ENCODE data around the gene RBMS1. TPM values are rescaled to one million over a fixed set of nuclear protein-coding genes. Genes with fewer than 3 reads are reported as not detected.
A peak's percentile ranks its signal among the peaks of the same experiment; 100 is the strongest.

The RBMS1 gene
- total RNA-seq, 1 donor from 2014 or later, result 93.3 TPM

DNA sequence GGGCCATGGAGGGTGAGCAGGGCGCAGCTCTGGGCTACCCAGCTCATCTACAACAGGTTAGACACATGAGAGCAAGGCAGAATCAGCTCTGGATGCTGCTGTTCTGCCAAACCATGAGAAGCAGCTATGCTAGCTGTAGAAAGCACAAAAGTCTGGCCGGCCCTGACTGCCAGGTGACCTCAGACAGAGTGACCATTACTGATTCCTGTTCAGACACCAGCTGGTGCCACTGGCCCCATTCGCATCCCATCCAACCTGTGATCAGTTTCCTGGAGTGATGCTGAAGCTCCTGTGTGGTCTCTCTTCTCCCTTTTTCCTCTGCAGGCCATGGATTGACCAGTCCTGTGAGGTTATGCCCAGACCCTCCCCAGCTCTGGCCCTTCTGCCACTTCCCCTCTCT lies 14.3 kb downstream of the RBMS1 start:
- Histone ChIP-seq H3K4me1 (peaks cover 47% of the 10 kb centered on the region), H3K36me3 (no peaks in the 10 kb centered on the region), H3K4me3 (no peak overlapping the region), H3K9me3 (no peaks in the 10 kb centered on the region), H3K27me3 (no peaks in the 10 kb centered on the region), H3K27ac (no peak overlapping the region)
- no peak for DNase-seq (ENCODE audit: extremely low spot score in 2 of 2)
- no peak for TF ChIP-seq POLR2A (IDR thresholded peaks at IDR 0.05)
- TF ChIP-seq, protein P1, sequence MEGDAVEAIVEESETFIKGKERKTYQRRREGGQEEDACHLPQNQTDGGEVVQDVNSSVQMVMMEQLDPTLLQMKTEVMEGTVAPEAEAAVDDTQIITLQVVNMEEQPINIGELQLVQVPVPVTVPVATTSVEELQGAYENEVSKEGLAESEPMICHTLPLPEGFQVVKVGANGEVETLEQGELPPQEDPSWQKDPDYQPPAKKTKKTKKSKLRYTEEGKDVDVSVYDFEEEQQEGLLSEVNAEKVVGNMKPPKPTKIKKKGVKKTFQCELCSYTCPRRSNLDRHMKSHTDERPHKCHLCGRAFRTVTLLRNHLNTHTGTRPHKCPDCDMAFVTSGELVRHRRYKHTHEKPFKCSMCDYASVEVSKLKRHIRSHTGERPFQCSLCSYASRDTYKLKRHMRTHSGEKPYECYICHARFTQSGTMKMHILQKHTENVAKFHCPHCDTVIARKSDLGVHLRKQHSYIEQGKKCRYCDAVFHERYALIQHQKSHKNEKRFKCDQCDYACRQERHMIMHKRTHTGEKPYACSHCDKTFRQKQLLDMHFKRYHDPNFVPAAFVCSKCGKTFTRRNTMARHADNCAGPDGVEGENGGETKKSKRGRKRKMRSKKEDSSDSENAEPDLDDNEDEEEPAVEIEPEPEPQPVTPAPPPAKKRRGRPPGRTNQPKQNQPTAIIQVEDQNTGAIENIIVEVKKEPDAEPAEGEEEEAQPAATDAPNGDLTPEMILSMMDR (IDR thresholded peaks at IDR 0.05), result no peak
- TF ChIP-seq POLR2AphosphoS5 (IDR thresholded peaks at IDR 0.05; ENCODE audit: insufficient read depth in 1 of 2, low read depth in 1 of 2), result no peak
- intact Hi-C loops (cut with DNase I), result no loop called here

DNA sequence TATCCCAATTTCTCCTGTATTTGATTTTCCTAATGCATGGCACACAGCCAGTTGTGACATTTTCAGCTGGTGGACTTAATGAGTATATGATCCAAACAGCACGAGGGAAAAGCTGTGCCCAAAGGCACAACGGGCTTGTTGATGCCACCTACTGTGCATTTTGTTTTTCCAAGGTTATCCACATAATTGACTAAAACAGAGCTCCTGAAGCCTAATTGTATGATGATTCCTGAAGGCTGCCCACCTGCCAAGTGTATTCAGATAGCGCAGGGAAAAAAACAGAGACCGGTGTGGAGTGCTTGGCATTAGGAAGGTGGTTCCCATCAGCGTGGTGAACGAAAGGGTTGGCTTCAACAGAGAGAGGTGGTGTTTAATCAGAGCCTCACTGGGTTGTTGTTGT lies 14.9 kb downstream of the RBMS1 start:
- no peak for DNase-seq (ENCODE audit: extremely low spot score in 2 of 2)
- Histone ChIP-seq H3K4me3 (no peak overlapping the region), H3K9me3 (no peaks in the 10 kb centered on the region), H3K27ac (no peak overlapping the region), H3K4me1 (peaks cover 48% of the 10 kb centered on the region), H3K36me3 (no peaks in the 10 kb centered on the region), H3K27me3 (no peaks in the 10 kb centered on the region)
- intact Hi-C loops (cut with DNase I), result no loop called here
- TF ChIP-seq, protein P1 (IDR thresholded peaks at IDR 0.05), result no peak
- no peak for TF ChIP-seq POLR2A (IDR thresholded peaks at IDR 0.05)
- TF ChIP-seq POLR2AphosphoS5 (IDR thresholded peaks at IDR 0.05; ENCODE audit: insufficient read depth in 1 of 2, low read depth in 1 of 2), result no peak

DNA sequence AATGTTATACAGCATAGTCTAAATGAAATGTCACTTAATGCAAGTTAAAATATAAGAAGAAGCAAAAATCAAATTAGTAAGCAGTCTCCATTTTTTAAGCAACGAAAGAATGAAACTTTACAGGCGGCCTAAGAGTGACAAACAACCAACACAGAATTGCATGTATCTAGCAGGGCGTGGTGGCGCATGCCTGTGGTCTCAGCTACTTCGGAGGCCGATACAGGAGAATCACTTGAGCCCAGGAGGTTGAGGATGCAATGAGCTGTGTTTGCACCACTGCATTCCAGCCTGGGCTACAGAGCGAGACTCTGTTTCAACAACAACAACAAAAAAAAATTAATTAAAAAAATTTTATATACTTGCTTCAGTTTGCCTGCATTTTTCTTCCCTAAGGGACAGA lies 16.6 kb downstream of the RBMS1 start:
- intact Hi-C loops (cut with DNase I), result no loop called here
- Histone ChIP-seq H3K36me3 (no peaks in the 10 kb centered on the region), H3K4me3 (no peak overlapping the region), H3K4me1 (peaks cover 49% of the 10 kb centered on the region), H3K27ac (no peak overlapping the region), H3K9me3 (no peaks in the 10 kb centered on the region), H3K27me3 (no peaks in the 10 kb centered on the region)
- TF ChIP-seq, protein P1 (IDR thresholded peaks at IDR 0.05), result no peak
- TF ChIP-seq POLR2A (IDR thresholded peaks at IDR 0.05) (no peak), POLR2AphosphoS5 (IDR thresholded peaks at IDR 0.05; ENCODE audit: insufficient read depth in 1 of 2, low read depth in 1 of 2) (no peak)
- no peak for DNase-seq (ENCODE audit: extremely low spot score in 2 of 2)

DNA sequence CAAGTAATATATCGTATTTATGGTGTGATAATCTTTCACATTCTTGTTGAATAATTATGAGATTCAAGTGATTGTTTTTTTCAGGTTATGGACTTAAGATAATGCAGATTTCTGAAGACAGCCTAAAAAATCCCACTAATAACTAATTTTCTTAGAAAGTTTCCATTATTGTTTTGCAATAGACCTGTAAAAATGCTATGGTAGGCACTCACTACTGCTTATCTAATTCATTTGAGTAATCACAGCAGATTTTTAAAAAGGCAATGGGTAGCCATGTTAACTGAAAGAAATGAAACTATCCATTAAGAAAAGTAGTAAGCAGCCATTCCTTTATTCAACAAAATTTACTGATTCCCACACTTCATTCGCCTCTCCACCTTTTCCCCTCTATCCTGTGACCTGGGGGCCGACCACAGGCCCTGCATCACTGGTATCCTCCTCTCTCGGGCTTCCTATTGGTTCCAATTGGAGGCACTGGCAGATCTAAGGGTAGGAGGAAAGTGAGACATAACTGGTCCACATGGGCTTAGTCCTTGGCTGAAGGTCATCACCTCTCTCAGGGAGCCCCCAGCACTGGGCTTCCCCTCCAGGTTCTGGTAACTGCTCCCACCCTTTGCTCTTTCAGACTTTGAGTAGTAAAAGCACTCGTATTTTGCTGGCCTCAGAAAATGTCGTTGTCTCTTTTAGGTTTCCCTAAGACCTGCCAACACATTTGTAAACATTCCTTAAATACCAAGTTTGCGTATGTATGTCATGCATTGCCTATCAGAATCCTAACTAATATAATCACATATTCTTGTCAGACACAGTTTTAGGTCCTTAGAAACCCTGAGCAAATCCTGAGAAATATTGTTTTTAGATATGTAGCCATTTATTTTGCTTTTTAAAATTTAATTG lies 18.5 kb downstream of the RBMS1 start:
- Histone ChIP-seq H3K27me3 (no peaks in the 10 kb centered on the region), H3K4me1 (peaks cover 49% of the 10 kb centered on the region), H3K36me3 (no peaks in the 10 kb centered on the region), H3K27ac (peak overlapping the region; percentile 5), H3K4me3 (no peak overlapping the region), H3K9me3 (no peaks in the 10 kb centered on the region)
- DNase-seq (ENCODE audit: extremely low spot score in 2 of 2), result no peak
- TF ChIP-seq POLR2AphosphoS5 (IDR thresholded peaks at IDR 0.05; ENCODE audit: insufficient read depth in 1 of 2, low read depth in 1 of 2), result no peak
- TF ChIP-seq, protein P1 (IDR thresholded peaks at IDR 0.05), result no peak
- intact Hi-C loops (cut with DNase I), result no loop called here

DNA sequence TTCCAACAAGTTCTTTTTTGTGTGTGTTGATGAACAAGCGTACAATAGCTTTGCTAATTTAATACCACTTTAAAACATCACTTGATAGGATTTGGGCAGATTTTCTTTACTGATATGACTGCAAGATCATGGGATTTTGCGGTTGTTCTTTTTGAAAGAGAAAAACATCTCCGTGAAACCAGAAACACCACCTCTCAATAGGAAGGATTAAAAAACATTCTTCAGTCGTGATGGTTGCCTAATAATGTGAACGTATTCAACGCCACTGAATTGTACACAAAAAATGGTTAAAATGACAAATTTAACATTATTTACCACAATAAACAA lies 19.3 kb downstream of the RBMS1 start:
- intact Hi-C loops (cut with DNase I), result no loop called here
- no peak for TF ChIP-seq POLR2AphosphoS5 (IDR thresholded peaks at IDR 0.05; ENCODE audit: insufficient read depth in 1 of 2, low read depth in 1 of 2)
- no peak for TF ChIP-seq POLR2A (IDR thresholded peaks at IDR 0.05)
- TF ChIP-seq, protein P1 (IDR thresholded peaks at IDR 0.05), result no peak
- Histone ChIP-seq H3K9me3 (no peaks in the 10 kb centered on the region), H3K27ac (peak overlapping the region; percentile 18), H3K36me3 (no peaks in the 10 kb centered on the region), H3K4me1 (peaks cover 57% of the 10 kb centered on the region), H3K27me3 (no peaks in the 10 kb centered on the region), H3K4me3 (no peak overlapping the region)
- no peak for DNase-seq (ENCODE audit: extremely low spot score in 2 of 2)

All from vagina (tissue), 2 donors.